K562 (cell line): ENCODE data around the gene TINCR. TPM values are rescaled to one million over a fixed set of nuclear protein-coding genes. Genes with fewer than 3 reads are reported as not detected.
A peak's percentile ranks its signal among the peaks of the same experiment; 100 is the strongest.

Source experiments
- DDX20 ChIP-seq: fragments of 450-650 bp; IDR thresholded peaks from 2 replicates; pipeline ENCODE4 v1.6.1; 2016; ENCODE audit warnings: missing genetic modification characterization, low read depth, mild to moderate bottlenecking, missing compliant biosample characterization, moderate library complexity
- DEAF1 ChIP-seq: fragments of 450-650 bp; formaldehyde crosslinking; IDR thresholded peaks from 2 replicates; pipeline ENCODE4 v1.4.0; 2020; ENCODE audit warnings: mild to moderate bottlenecking, moderate library complexity
- EP300 ChIP-seq: IDR thresholded peaks from 2 replicates; pipeline ENCODE4 v1.6.1; 2012; ENCODE audit warnings: low read length, improper control_type of control experiment
- IFI16 ChIP-seq: fragments of 250-450 bp; sonication (Bioruptor Pico); IDR thresholded peaks from 2 replicates; pipeline ENCODE4 v2.1.2; 2022; ENCODE audit warnings: mild to moderate bottlenecking, inconsistent platforms
- KAT7 ChIP-seq: sonication (generic); formaldehyde crosslinking; IDR thresholded peaks from 2 replicates; pipeline ENCODE4 v1.8.0; 2022; ENCODE audit warnings: missing genetic modification reagents, mild to moderate bottlenecking, borderline replicate concordance
- MYNN ChIP-seq, 2 experiments: sonication (generic); formaldehyde crosslinking in 1 of 2; IDR thresholded peaks; 2 replicates each; pipeline versions ENCODE4 v1.5.0 to v1.6.1; 2016 to 2020; ENCODE audit warnings: antibody characterized with exemption in 1 of 2, missing genetic modification reagents in 1 of 2
- NCOA4 ChIP-seq: fragments of 450-650 bp; IDR thresholded peaks from 2 replicates; pipeline ENCODE4 v1.6.1; 2018; ENCODE audit warnings: mild to moderate bottlenecking; ENCODE audit not compliant: partially characterized antibody
- PHF20 ChIP-seq: fragments of 450-650 bp; IDR thresholded peaks from 2 replicates; pipeline ENCODE4 v1.6.1; 2018; ENCODE audit not compliant: partially characterized antibody
- RBM14 ChIP-seq: fragments of 200-400 bp; formaldehyde crosslinking; IDR thresholded peaks from 2 replicates; pipeline ENCODE4 v1.6.1; 2018; ENCODE audit warnings: low read depth, mild to moderate bottlenecking, low read length, moderate library complexity, borderline replicate concordance; ENCODE audit not compliant: insufficient read depth
- RBM22 ChIP-seq: fragments of 200-400 bp; formaldehyde crosslinking; IDR thresholded peaks from 2 replicates; pipeline ENCODE4 v1.6.1; 2018; ENCODE audit warnings: low read length, low read depth; ENCODE audit not compliant: poor library complexity, severe bottlenecking
- RFX5 ChIP-seq: IDR thresholded peaks from 2 replicates; pipeline ENCODE4 v1.6.1; 2011; ENCODE audit warnings: low read depth, mild to moderate bottlenecking, improper control_type of control experiment, low read length
- SFPQ ChIP-seq: fragments of 200-400 bp; formaldehyde crosslinking; IDR thresholded peaks from 2 replicates; pipeline ENCODE4 v1.6.1; 2017; ENCODE audit warnings: mild to moderate bottlenecking, low read depth, low read length, moderate library complexity
- SMAD4 ChIP-seq: fragments of 250-450 bp; sonication (Bioruptor Pico); conservative IDR thresholded peaks from 2 replicates; pipeline ENCODE4 v1.8.0; 2021; ENCODE audit warnings: inconsistent platforms, mild to moderate bottlenecking, moderate library complexity
- STAT5A ChIP-seq: IDR thresholded peaks from 2 replicates; pipeline ENCODE4 v1.6.1; 2012; ENCODE audit warnings: low read length, inconsistent platforms, borderline replicate concordance
- TEAD4 ChIP-seq, 2 experiments: sonication (generic) in 1 of 2; formaldehyde crosslinking in 1 of 2; IDR thresholded peaks; 2 replicates each; pipeline versions ENCODE4 v1.6.1 to v1.8.0; 2012 to 2022; ENCODE audit warnings: borderline replicate concordance in 1 of 2, inconsistent platforms in 1 of 2, low read length in 1 of 2, mild to moderate bottlenecking in 1 of 2, missing genetic modification reagents in 1 of 2
- TGIF2 ChIP-seq: sonication (generic); formaldehyde crosslinking; IDR thresholded peaks from 2 replicates; pipeline ENCODE4 v1.8.1; 2022; ENCODE audit warnings: mild to moderate bottlenecking, missing genetic modification reagents, moderate library complexity
- ZNF175 ChIP-seq: fragments of 200-800 bp; sonication (Bioruptor generic); IDR thresholded peaks from 2 replicates; pipeline ENCODE4 v1.6.1; 2016; ENCODE audit warnings: low read depth, mild to moderate bottlenecking, missing genetic modification characterization, missing compliant biosample characterization
- ZNF23 ChIP-seq: fragments of 250-450 bp; sonication (Bioruptor Pico); IDR thresholded peaks from 2 replicates; pipeline ENCODE4 v1.4.0; 2020; ENCODE audit warnings: mild to moderate bottlenecking
- ZNF639 ChIP-seq, 2 experiments: fragments of 200-800 bp in 1 of 2; sonication (Bioruptor generic) in 1 of 2; sonication (generic) in 1 of 2; formaldehyde crosslinking in 1 of 2; IDR thresholded peaks in 1 of 2; conservative IDR thresholded peaks in 1 of 2; 2 replicates each; pipeline versions ENCODE4 v1.5.0 to v1.6.1; 2016 to 2020; ENCODE audit warnings: missing compliant biosample characterization in 1 of 2, missing genetic modification characterization in 1 of 2, missing genetic modification reagents in 1 of 2
- polyA plus RNA-seq, 8 experiments: library from polyadenylated mRNA; depleted of rRNA in 4 of 8; stranded (reverse) in 5 of 8; unstranded in 3 of 8; fragments of >200 nt; fragmentation: Nextera tagmentation in 2 of 8; fragmentation: Illumina TruSeq in 1 of 8; extraction: Ambion mirVana in 2 of 8; extraction: Trizol in 1 of 8; gene quantifications; 2 replicates each; pipeline versions ENCODE4 v1.2.1 to v1.2.3, GENCODE V29; 2011 to 2014; ENCODE audit warnings: inconsistent platforms in 1 of 8, missing spikeins in 1 of 8
- total RNA-seq, 7 experiments: library from RNA; depleted of rRNA in 6 of 7; stranded (reverse); fragments of >200 nt in 6 of 7; fragmentation: Illumina TruSeq in 2 of 7; extraction: Trizol in 2 of 7; gene quantifications; 2 replicates each; pipeline versions ENCODE4 v1.2.1 to v1.2.3, GENCODE V29; 2011 to 2021; ENCODE audit warnings: low replicate concordance in 1 of 7

The TINCR gene
- total and polyA plus RNA-seq, 9 of the 15 experiments (the other 6 are each of a cell fraction or from before 2014, with no cell fraction given), result 0.03 to 0.24 (median 0.09) TPM; not detected in 1

- TF ChIP-seq KAT7 (no peak), ZNF175 (CRISPR knock-in tag) (no peak), DEAF1 (CRISPR knock-in tag) (no peak), ZNF23 (CRISPR knock-in tag) (no peak), PHF20 (no peak), MYNN (IDR thresholded peaks at IDR 0.05) (peak; percentile 73; the same call in 1 of the 2 replicates), MYNN (CRISPR knock-in tag; IDR thresholded peaks at IDR 0.05) (no peak), EP300 (peak; percentile 53; the same call in 1 of the 2 replicates), RBM14 (no peak), TGIF2 (CRISPR knock-in tag) (no peak), STAT5A (0 out of 2 replicates have a peak, but pooled peaks have one; percentile 32), DDX20 (tag) (no peak), RFX5 (no peak), SMAD4 (CRISPR knock-in tag) (no peak), TEAD4 (IDR thresholded peaks at IDR 0.05; ENCODE audit: low read length) (no peak), TEAD4 (CRISPR knock-in tag; IDR thresholded peaks at IDR 0.05; ENCODE audit: borderline replicate concordance) (no peak), RBM22 (peak; percentile 13), SFPQ (no peak), IFI16 (CRISPR knock-in tag) (no peak), ZNF639 (CRISPR knock-in tag; conservative IDR thresholded peaks at IDR 0.05 in 1 of 2, IDR thresholded peaks at IDR 0.05 in 1 of 2) (no peak), NCOA4 (no peak)
These were observed 17.9 kb upstream of the TINCR start (continued) for GRCh38 chr19:5585461-5586299.
